ENCODE data around the gene ABCA6.

ABCA6 gene

DNA sequence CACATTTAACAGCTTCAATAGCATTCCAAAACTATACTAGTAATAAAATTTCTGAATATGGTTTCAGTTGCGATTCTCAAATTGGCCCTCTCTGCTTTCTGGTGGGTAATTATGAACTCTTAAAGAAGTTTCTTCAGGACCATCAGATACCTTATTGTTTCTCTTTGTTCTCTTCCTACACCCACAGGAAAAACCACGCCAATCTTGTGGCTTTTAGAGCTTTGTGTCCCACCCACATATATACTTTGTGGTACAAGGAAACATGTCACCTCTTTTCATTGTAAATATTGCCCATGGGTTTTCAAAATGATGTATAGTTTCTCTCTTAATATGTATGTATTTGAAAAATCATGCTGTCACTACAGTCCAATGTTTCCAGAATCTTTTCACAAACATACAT lies 93.1 kb downstream of the ABCA6 start:
- no peaks in the 10 kb centered on the region for H3K9me3 ChIP-seq (ENCODE audit: insufficient read depth, low read length, severe bottlenecking)
- H3K27ac ChIP-seq (ENCODE audit: low read length) = no peak overlapping the region
- H3K4me1 ChIP-seq (ENCODE audit: insufficient read depth, low read length) = no peaks in the 10 kb centered on the region
- H4K20me1 ChIP-seq (ENCODE audit: insufficient read depth, low read length) = no peaks in the 10 kb centered on the region
- ATAC-seq (ENCODE audit: insufficient read depth, low read depth) (no peak), DNase-seq (no peak)
- H3K36me3 ChIP-seq (ENCODE audit: insufficient read depth, low read length) = no peaks in the 10 kb centered on the region
- TF ChIP-seq, protein P1, sequence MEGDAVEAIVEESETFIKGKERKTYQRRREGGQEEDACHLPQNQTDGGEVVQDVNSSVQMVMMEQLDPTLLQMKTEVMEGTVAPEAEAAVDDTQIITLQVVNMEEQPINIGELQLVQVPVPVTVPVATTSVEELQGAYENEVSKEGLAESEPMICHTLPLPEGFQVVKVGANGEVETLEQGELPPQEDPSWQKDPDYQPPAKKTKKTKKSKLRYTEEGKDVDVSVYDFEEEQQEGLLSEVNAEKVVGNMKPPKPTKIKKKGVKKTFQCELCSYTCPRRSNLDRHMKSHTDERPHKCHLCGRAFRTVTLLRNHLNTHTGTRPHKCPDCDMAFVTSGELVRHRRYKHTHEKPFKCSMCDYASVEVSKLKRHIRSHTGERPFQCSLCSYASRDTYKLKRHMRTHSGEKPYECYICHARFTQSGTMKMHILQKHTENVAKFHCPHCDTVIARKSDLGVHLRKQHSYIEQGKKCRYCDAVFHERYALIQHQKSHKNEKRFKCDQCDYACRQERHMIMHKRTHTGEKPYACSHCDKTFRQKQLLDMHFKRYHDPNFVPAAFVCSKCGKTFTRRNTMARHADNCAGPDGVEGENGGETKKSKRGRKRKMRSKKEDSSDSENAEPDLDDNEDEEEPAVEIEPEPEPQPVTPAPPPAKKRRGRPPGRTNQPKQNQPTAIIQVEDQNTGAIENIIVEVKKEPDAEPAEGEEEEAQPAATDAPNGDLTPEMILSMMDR (IDR thresholded peaks at IDR 0.05; ENCODE audit: borderline replicate concordance, extremely low read depth, low read length, poor library complexity, severe bottlenecking) = no peak
- TF ChIP-seq EZH2 (IDR thresholded peaks at IDR 0.05; ENCODE audit: borderline replicate concordance, low read depth, low read length, severe bottlenecking) = no peak
- no peaks in the 10 kb centered on the region for H3K27me3 ChIP-seq (ENCODE audit: insufficient read depth, low read length, poor library complexity)
- no peak overlapping the region for H3K4me3 ChIP-seq (ENCODE audit: low read depth in 1 of 2, low read length in 2 of 2)
- no peak overlapping the region for H2AFZ ChIP-seq (ENCODE audit: low read depth, low read length)
- H3K4me2 ChIP-seq (ENCODE audit: insufficient read depth, low read length) = no peak overlapping the region
- H3K79me2 ChIP-seq (ENCODE audit: insufficient read depth, low read length) = no peaks in the 10 kb centered on the region
- H3K9ac ChIP-seq (ENCODE audit: low read depth, low read length) = no peak overlapping the region

DNA sequence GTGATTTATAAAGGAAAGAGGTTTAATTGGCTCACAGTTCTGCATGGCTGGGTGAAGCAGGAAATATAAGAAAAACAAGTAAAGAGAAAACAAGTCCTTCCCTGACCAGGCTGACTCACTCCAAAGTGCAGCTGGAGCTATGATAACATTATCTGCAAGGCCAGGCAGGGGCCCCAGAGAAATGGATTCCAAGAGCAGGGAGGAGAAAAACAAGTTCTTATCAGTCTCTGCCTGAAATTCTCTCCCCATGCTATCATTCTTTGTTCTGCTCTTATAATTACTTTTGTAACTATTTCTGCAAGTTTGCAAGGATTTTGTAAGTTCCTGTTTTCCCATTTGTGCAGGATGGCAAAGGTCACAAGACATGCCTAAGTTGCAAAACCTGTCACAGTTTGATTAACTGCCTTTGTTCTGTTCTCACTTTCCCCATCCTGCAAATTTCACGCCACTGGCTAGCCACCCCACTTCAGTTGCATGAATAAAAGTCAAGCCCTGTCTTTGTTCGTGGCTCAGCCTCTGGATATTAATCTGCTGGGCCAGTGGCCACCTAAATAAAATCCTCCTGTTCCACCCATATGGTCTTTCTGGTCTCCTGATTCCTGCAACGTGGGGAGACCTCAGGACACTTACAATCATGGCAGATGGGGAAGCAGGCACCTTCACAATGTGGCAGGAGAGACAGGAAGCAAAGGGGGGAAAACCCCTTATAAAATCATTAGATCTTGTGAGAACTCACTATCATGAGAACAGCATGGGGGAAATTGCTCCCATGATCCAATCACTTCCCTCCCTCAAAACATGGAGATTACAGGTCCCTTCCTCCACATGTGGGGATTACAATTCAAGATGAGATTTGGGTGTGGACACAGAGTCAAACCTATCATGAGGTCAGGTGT lies 94.1 kb downstream of the ABCA6 start:
- Histone ChIP-seq H3K4me3 (ENCODE audit: low read depth in 1 of 2, low read length in 2 of 2) (no peak overlapping the region), H3K4me1 (ENCODE audit: insufficient read depth, low read length) (no peaks in the 10 kb centered on the region), H2AFZ (ENCODE audit: low read depth, low read length) (no peak overlapping the region), H3K4me2 (ENCODE audit: insufficient read depth, low read length) (no peak overlapping the region), H3K9ac (ENCODE audit: low read depth, low read length) (no peak overlapping the region), H3K27me3 (ENCODE audit: insufficient read depth, low read length, poor library complexity) (no peaks in the 10 kb centered on the region), H4K20me1 (ENCODE audit: insufficient read depth, low read length) (no peaks in the 10 kb centered on the region), H3K9me3 (ENCODE audit: insufficient read depth, low read length, severe bottlenecking) (no peaks in the 10 kb centered on the region), H3K79me2 (ENCODE audit: insufficient read depth, low read length) (no peaks in the 10 kb centered on the region), H3K27ac (ENCODE audit: low read length) (no peak overlapping the region), H3K36me3 (ENCODE audit: insufficient read depth, low read length) (no peaks in the 10 kb centered on the region)
- TF ChIP-seq, protein P1 (IDR thresholded peaks at IDR 0.05; ENCODE audit: borderline replicate concordance, extremely low read depth, low read length, poor library complexity, severe bottlenecking) = no peak
- TF ChIP-seq EZH2 (IDR thresholded peaks at IDR 0.05; ENCODE audit: borderline replicate concordance, low read depth, low read length, severe bottlenecking) = no peak
- ATAC-seq (ENCODE audit: insufficient read depth, low read depth) = no peak
- no peak for DNase-seq

DNA sequence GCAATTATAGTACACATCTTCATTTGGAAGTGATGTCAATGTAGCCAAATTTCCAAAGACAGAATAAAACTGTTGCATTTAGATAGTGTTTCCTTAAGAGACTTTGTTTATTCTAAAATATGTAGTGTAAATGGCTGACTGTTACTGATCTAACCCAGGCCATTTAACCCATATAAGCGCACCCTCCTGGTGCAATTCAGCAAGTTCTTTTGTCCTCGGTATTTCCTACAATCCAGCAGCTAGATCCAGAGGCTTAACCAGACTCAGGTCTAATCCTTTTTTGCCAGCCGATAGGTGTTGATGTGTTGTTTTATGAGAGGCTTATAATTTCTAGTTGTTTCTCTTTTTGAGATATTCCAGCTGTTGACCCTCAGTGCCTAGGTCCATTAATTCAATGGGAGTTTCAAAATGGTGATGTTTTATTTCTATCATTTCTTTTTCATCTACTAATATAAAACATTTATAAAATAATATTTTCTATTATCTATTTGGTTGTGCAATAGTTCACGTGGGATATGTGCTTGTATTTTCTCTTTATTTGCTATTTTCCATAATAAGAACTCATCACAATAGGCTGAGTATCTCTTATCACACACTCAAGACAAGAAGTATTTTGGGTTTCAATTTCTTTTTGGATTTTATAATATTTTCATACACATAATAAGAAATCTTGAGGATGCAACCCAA lies 95.4 kb downstream of the ABCA6 start:
- Histone ChIP-seq H3K27me3 (ENCODE audit: insufficient read depth, low read length, poor library complexity) (no peaks in the 10 kb centered on the region), H3K9ac (ENCODE audit: low read depth, low read length) (no peak overlapping the region), H2AFZ (ENCODE audit: low read depth, low read length) (no peak overlapping the region), H3K4me2 (ENCODE audit: insufficient read depth, low read length) (no peak overlapping the region), H3K4me3 (ENCODE audit: low read depth in 1 of 2, low read length in 2 of 2) (no peak overlapping the region), H4K20me1 (ENCODE audit: insufficient read depth, low read length) (no peaks in the 10 kb centered on the region), H3K4me1 (ENCODE audit: insufficient read depth, low read length) (no peaks in the 10 kb centered on the region), H3K27ac (ENCODE audit: low read length) (no peak overlapping the region), H3K9me3 (ENCODE audit: insufficient read depth, low read length, severe bottlenecking) (no peaks in the 10 kb centered on the region), H3K79me2 (ENCODE audit: insufficient read depth, low read length) (no peaks in the 10 kb centered on the region), H3K36me3 (ENCODE audit: insufficient read depth, low read length) (no peaks in the 10 kb centered on the region)
- DNase-seq = no peak
- no peak for ATAC-seq (ENCODE audit: insufficient read depth, low read depth)
- TF ChIP-seq, protein P1 (IDR thresholded peaks at IDR 0.05; ENCODE audit: borderline replicate concordance, extremely low read depth, low read length, poor library complexity, severe bottlenecking) = no peak
- no peak for TF ChIP-seq EZH2 (IDR thresholded peaks at IDR 0.05; ENCODE audit: borderline replicate concordance, low read depth, low read length, severe bottlenecking)

Measured in DND-41 (cell line).